Measurements from ENCODE around the gene RPS28. TPM values are rescaled to one million over a fixed set of nuclear protein-coding genes. Genes with fewer than 3 reads are reported as not detected.

The RPS28 gene
- polyA plus RNA-seq, 1 experiment, result 424 TPM

DNA sequence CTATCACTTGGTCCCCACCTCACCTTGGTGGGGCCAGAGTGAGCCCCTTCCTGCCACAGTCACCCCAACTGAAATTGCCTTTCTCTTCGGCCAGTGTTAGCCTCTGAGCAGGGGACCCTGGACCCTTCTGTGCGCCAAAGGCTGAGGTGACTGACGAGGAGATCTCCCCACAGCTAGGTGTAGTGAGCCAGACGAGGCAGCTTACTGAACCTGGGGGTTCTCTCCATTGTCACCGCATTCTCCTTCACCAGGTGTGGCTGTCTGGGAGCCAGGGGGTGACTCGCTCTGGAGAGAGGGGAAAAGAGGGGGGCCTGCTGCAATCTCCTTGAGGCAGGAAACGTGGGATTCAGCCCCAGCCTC, 1.3 kb downstream of the RPS28 start:
- Histone ChIP-seq H3K4me3 (ENCODE audit: low read depth, low read length) (peak overlapping the region; percentile 99), H3K9me3 (ENCODE audit: control insufficient read depth, insufficient read depth, low read length) (peaks cover 12% of the 10 kb centered on the region), H3K27ac (ENCODE audit: low read depth, low read length) (no peak overlapping the region), H3K27me3 (ENCODE audit: control insufficient read depth, insufficient read depth, low read length) (peaks cover 5% of the 10 kb centered on the region)
- TF ChIP-seq, protein P1, sequence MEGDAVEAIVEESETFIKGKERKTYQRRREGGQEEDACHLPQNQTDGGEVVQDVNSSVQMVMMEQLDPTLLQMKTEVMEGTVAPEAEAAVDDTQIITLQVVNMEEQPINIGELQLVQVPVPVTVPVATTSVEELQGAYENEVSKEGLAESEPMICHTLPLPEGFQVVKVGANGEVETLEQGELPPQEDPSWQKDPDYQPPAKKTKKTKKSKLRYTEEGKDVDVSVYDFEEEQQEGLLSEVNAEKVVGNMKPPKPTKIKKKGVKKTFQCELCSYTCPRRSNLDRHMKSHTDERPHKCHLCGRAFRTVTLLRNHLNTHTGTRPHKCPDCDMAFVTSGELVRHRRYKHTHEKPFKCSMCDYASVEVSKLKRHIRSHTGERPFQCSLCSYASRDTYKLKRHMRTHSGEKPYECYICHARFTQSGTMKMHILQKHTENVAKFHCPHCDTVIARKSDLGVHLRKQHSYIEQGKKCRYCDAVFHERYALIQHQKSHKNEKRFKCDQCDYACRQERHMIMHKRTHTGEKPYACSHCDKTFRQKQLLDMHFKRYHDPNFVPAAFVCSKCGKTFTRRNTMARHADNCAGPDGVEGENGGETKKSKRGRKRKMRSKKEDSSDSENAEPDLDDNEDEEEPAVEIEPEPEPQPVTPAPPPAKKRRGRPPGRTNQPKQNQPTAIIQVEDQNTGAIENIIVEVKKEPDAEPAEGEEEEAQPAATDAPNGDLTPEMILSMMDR (IDR thresholded peaks at IDR 0.05; ENCODE audit: low read depth, low read length), result no peak
- POLR2A ChIA-PET, result interaction anchor here (2.0 kb wide), 1 partner anchor 12 kb away, joined by 11 read pairs; no protein-coding TSS in a partner anchor
- no peak for DNase-seq (ENCODE audit: low read depth, low spot score)
- CTCF ChIA-PET, result interaction anchor here (2.0 kb wide), 1 partner anchor 32 kb away, joined by 9 read pairs; no protein-coding TSS in a partner anchor

DNA sequence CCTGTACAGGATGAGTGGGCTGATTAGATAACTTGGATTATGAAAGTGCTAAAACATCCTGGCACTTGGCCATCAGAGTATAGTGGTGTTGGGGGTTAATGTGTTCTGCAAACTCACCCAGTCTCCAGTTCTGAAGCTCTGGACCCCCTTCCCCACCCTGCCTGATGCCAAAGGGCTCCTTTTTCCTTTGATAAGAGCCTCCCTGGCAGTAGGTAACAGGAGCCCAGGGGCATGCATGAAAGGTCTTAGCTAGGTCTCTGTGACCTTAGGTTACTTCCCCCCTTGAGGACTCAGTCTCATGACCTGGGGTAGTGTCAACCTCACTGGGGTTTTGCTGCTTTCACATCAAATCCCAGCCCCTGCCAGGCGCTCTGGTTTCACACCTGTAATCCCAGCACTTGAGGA, 2.5 kb downstream of the RPS28 start:
- POLR2A ChIA-PET, result interaction anchor here (0.5 to 1.4 kb wide), 3 partner anchors 11 to 324 kb away, joined by 3 to 4 read pairs (median 4); no protein-coding TSS in a partner anchor
- TF ChIP-seq, protein P1 (IDR thresholded peaks at IDR 0.05; ENCODE audit: low read depth, low read length), result no peak
- Histone ChIP-seq H3K27me3 (ENCODE audit: control insufficient read depth, insufficient read depth, low read length) (peaks cover 8% of the 10 kb centered on the region), H3K4me3 (ENCODE audit: low read depth, low read length) (no peak overlapping the region), H3K27ac (ENCODE audit: low read depth, low read length) (no peak overlapping the region), H3K9me3 (ENCODE audit: control insufficient read depth, insufficient read depth, low read length) (peaks cover 12% of the 10 kb centered on the region)
- no peak for DNase-seq (ENCODE audit: low read depth, low spot score)
- CTCF ChIA-PET, result interaction anchor here (2.0 kb wide), 1 partner anchor 30 kb away, joined by 9 read pairs; no protein-coding TSS in a partner anchor

DNA sequence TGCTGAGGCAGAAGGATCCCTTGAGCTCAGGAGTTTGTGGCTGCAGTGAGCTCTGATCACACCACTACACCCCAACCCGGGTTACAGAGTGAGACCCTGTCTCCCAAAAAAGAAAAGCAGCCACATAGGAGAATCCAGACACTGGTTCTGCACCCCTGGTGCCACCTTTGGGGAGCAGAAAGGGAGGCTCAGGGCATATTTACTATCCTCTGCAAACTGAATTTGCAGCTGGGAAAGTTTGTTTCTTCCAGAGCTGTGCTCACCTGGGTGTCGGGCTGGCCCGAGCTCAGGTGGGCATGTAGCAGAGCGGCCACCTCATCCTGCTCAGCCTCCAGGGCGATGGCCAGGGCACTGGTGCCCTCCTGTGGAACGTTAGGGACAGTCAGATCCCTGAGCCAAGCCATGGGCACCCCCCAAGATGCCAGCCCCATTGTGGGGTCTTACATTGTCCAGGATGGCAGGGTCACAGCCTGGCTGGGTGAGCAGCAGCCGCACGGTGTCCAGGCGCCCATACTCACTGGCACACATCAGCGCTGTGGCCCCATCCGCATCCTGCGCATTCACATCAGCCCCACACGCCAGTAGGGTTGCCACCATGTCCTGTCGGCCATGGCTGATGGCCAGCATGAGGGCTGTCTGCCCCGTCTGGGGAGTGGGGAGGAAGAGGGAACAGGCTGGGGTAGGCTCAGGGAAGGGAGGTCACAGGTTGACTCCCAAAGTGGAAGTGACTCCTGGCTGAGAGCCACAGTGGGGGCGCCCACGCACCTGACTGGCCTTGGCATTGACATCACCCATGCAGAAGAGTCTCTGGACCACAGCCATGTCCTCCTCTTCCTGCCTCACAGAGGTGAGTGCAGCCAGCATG, 3.1 kb downstream of the RPS28 start:
- CTCF ChIA-PET, result interaction anchor here (0.6 to 2.0 kb wide), 2 partner anchors 30 to 257 kb away, joined by 6 to 9 read pairs; no protein-coding TSS in a partner anchor
- Histone ChIP-seq H3K4me3 (ENCODE audit: low read depth, low read length) (no peak overlapping the region), H3K9me3 (ENCODE audit: control insufficient read depth, insufficient read depth, low read length) (peaks cover 12% of the 10 kb centered on the region), H3K27me3 (ENCODE audit: control insufficient read depth, insufficient read depth, low read length) (peaks cover 8% of the 10 kb centered on the region), H3K27ac (ENCODE audit: low read depth, low read length) (no peak overlapping the region)
- TF ChIP-seq, protein P1 (IDR thresholded peaks at IDR 0.05; ENCODE audit: low read depth, low read length), result no peak
- POLR2A ChIA-PET, result interaction anchor here (0.6 to 1.4 kb wide), 3 partner anchors 10 to 827 kb away, joined by 3 to 4 read pairs (median 4); a partner anchor contains a TSS
- no peak for DNase-seq (ENCODE audit: low read depth, low spot score)

- Histone ChIP-seq H3K27me3 (ENCODE audit: control insufficient read depth, insufficient read depth, low read length) (peaks cover 8% of the 10 kb centered on the region), H3K4me3 (ENCODE audit: low read depth, low read length) (no peak overlapping the region), H3K27ac (ENCODE audit: low read depth, low read length) (no peak overlapping the region), H3K9me3 (ENCODE audit: control insufficient read depth, insufficient read depth, low read length) (peaks cover 12% of the 10 kb centered on the region)
- no peak for DNase-seq (ENCODE audit: low read depth, low spot score)
- CTCF ChIA-PET, result interaction anchor here (0.6 kb wide), 2 partner anchors 11 to 28 kb away, joined by 4 to 5 read pairs; no protein-coding TSS in a partner anchor
- TF ChIP-seq, protein P1 (IDR thresholded peaks at IDR 0.05; ENCODE audit: low read depth, low read length), result no peak
- POLR2A ChIA-PET, result interaction anchor here (0.7 to 1.4 kb wide), 2 partner anchors 9 to 17 kb away, joined by 3 to 8 read pairs; no protein-coding TSS in a partner anchor
These were observed 4.2 kb downstream of the RPS28 start for GRCh38 chr19:8325454-8325853.

DNA sequence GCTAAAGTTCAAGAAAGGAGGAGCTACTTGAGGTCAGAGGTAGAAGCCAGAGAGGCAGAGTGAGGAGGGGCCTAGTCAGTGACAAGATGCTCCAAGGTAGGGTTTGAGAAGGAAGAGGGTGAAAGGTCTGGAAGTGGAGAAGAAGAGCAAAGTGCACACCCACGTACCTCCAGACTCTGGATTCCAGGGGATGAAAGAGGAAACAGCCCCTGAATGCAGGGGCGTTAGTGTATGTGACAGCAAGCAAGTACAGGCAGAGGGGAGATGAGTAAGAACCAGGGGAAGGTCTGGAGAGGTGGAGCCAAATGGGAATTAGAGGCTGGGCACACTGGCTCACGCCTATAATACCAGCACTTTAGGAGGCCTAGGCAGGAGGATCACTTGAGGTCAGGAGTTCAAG, 8.7 kb downstream of the RPS28 start:
- H3K4me3 ChIP-seq (ENCODE audit: low read depth, low read length), result no peak overlapping the region
- TF ChIP-seq, protein P1 (IDR thresholded peaks at IDR 0.05; ENCODE audit: low read depth, low read length), result no peak
- CTCF ChIA-PET, result no interaction called here
- POLR2A ChIA-PET, result interaction anchor here (1.0 kb wide), 1 partner anchor 9 kb away, joined by 3 read pairs; the partner anchor contains the start of genes NDUFA7 and RPS28
- peaks cover 28% of the 10 kb centered on the region for H3K27me3 ChIP-seq (ENCODE audit: control insufficient read depth, insufficient read depth, low read length)
- H3K9me3 ChIP-seq (ENCODE audit: control insufficient read depth, insufficient read depth, low read length), result peaks cover 12% of the 10 kb centered on the region
- no peak for DNase-seq (ENCODE audit: low read depth, low spot score)
- H3K27ac ChIP-seq (ENCODE audit: low read depth, low read length), result no peak overlapping the region

Data from AG04450 (cell line).